K562 (cell line): ENCODE measurements around the gene HAAO. TPM values are rescaled to one million over a fixed set of nuclear protein-coding genes. Genes with fewer than 3 reads are reported as not detected.

Source experiments
- BRCA1 ChIP-seq, 2 experiments: fragments of 450-650 bp in 1 of 2; sonication (generic) in 1 of 2; formaldehyde crosslinking in 1 of 2; IDR thresholded peaks; 2 replicates each; pipeline versions ENCODE4 v1.5.0 to v1.6.1; 2017 to 2020; ENCODE audit warnings: mild to moderate bottlenecking in 1 of 2, missing genetic modification reagents in 1 of 2
- FIP1L1 ChIP-seq: fragments of 200-400 bp; formaldehyde crosslinking; IDR thresholded peaks from 2 replicates; pipeline ENCODE4 v1.6.1; 2018; ENCODE audit warnings: mild to moderate bottlenecking, low read depth, low read length; ENCODE audit not compliant: poor library complexity, severe bottlenecking
- GTF2E2 ChIP-seq: fragments of 200-800 bp; sonication (Bioruptor generic); IDR thresholded peaks from 2 replicates; pipeline ENCODE4 v1.6.1; 2016; ENCODE audit warnings: missing genetic modification characterization, missing compliant biosample characterization
- HDAC3 ChIP-seq: fragments of 450-650 bp; IDR thresholded peaks from 2 replicates; pipeline ENCODE4 v1.6.1; 2018; ENCODE audit warnings: borderline replicate concordance, mild to moderate bottlenecking, moderate library complexity; ENCODE audit not compliant: partially characterized antibody
- HIVEP1 ChIP-seq: fragments of 250-450 bp; sonication (Bioruptor Pico); IDR thresholded peaks from 2 replicates; pipeline ENCODE4 v1.4.0; 2020; ENCODE audit warnings: mild to moderate bottlenecking
- L3MBTL2 ChIP-seq: fragments of 450-650 bp; IDR thresholded peaks from 2 replicates; pipeline ENCODE4 v1.6.1; 2016; ENCODE audit warnings: mild to moderate bottlenecking, moderate library complexity
- MYNN ChIP-seq, 2 experiments: sonication (generic); formaldehyde crosslinking in 1 of 2; IDR thresholded peaks; 2 replicates each; pipeline versions ENCODE4 v1.5.0 to v1.6.1; 2016 to 2020; ENCODE audit warnings: antibody characterized with exemption in 1 of 2, missing genetic modification reagents in 1 of 2
- NR2C2 ChIP-seq, 2 experiments: fragments of 200-800 bp in 1 of 2; sonication (Bioruptor generic) in 1 of 2; sonication (generic) in 1 of 2; formaldehyde crosslinking in 1 of 2; IDR thresholded peaks; 2 replicates each; pipeline versions ENCODE4 v1.6.1 to v1.8.0; 2016 to 2022; ENCODE audit warnings: mild to moderate bottlenecking in 1 of 2, missing compliant biosample characterization in 1 of 2, missing genetic modification characterization in 1 of 2, missing genetic modification reagents in 1 of 2
- STAG1 ChIP-seq: sonication (generic); formaldehyde crosslinking; IDR thresholded peaks from 2 replicates; pipeline ENCODE4 v1.5.0; 2020; ENCODE audit warnings: missing genetic modification reagents, borderline replicate concordance
- polyA plus RNA-seq, 8 experiments: library from polyadenylated mRNA; depleted of rRNA in 4 of 8; stranded (reverse) in 5 of 8; unstranded in 3 of 8; fragments of >200 nt; fragmentation: Nextera tagmentation in 2 of 8; fragmentation: Illumina TruSeq in 1 of 8; extraction: Ambion mirVana in 2 of 8; extraction: Trizol in 1 of 8; gene quantifications; 2 replicates each; pipeline versions ENCODE4 v1.2.1 to v1.2.3, GENCODE V29; 2011 to 2014; ENCODE audit warnings: inconsistent platforms in 1 of 8, missing spikeins in 1 of 8
- total RNA-seq, 7 experiments: library from RNA; depleted of rRNA in 6 of 7; stranded (reverse); fragments of >200 nt in 6 of 7; fragmentation: Illumina TruSeq in 2 of 7; extraction: Trizol in 2 of 7; gene quantifications; 2 replicates each; pipeline versions ENCODE4 v1.2.1 to v1.2.3, GENCODE V29; 2011 to 2021; ENCODE audit warnings: low replicate concordance in 1 of 7
- TF ChIP-seq, protein P1 (sequence below): fragments of 250-450 bp; sonication (Bioruptor Pico); IDR thresholded peaks from 2 replicates; pipeline ENCODE4 v1.9.0; 2021; ENCODE audit warnings: mild to moderate bottlenecking
- TF ChIP-seq, protein P2 (sequence below): sonication (generic); formaldehyde crosslinking; IDR thresholded peaks from 2 replicates; pipeline ENCODE4 v1.8.0; 2022; ENCODE audit warnings: mild to moderate bottlenecking, missing genetic modification reagents

Gene HAAO
- total and polyA plus RNA-seq, 9 of the 15 experiments (the other 6 are each of a cell fraction or from before 2014, with no cell fraction given) = not detected

- no peak for TF ChIP-seq HDAC3
- TF ChIP-seq BRCA1 (IDR thresholded peaks at IDR 0.05) = no peak
- no peak for TF ChIP-seq BRCA1 (CRISPR knock-in tag; IDR thresholded peaks at IDR 0.05)
- no peak for TF ChIP-seq STAG1 (CRISPR knock-in tag)
- TF ChIP-seq FIP1L1 = no peak
- no peak for TF ChIP-seq MYNN (IDR thresholded peaks at IDR 0.05)
- no peak for TF ChIP-seq MYNN (CRISPR knock-in tag; IDR thresholded peaks at IDR 0.05)
- TF ChIP-seq, protein P1, sequence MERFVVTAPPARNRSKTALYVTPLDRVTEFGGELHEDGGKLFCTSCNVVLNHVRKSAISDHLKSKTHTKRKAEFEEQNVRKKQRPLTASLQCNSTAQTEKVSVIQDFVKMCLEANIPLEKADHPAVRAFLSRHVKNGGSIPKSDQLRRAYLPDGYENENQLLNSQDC = no peak
- TF ChIP-seq NR2C2 (CRISPR knock-in tag; IDR thresholded peaks at IDR 0.05) = no peak
- TF ChIP-seq NR2C2 (tag; IDR thresholded peaks at IDR 0.05) = no peak
- no peak for TF ChIP-seq HIVEP1 (CRISPR knock-in tag)
- TF ChIP-seq L3MBTL2 = no peak
- TF ChIP-seq GTF2E2 (tag) = no peak
- TF ChIP-seq, protein P2, sequence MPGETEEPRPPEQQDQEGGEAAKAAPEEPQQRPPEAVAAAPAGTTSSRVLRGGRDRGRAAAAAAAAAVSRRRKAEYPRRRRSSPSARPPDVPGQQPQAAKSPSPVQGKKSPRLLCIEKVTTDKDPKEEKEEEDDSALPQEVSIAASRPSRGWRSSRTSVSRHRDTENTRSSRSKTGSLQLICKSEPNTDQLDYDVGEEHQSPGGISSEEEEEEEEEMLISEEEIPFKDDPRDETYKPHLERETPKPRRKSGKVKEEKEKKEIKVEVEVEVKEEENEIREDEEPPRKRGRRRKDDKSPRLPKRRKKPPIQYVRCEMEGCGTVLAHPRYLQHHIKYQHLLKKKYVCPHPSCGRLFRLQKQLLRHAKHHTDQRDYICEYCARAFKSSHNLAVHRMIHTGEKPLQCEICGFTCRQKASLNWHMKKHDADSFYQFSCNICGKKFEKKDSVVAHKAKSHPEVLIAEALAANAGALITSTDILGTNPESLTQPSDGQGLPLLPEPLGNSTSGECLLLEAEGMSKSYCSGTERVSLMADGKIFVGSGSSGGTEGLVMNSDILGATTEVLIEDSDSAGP (CRISPR knock-in tag) = no peak
Measured at GRCh38 chr2:42783511-42783910, 8.9 kb downstream of the HAAO start (continued).
